ENCODE data around the gene ALCAM. TPM values are rescaled to one million over a fixed set of nuclear protein-coding genes. Genes with fewer than 3 reads are reported as not detected.

ALCAM gene
- total RNA-seq, 2 donors from 2014 or later, result 3.3 to 16.5 TPM

GRCh38 chr3:105518806-105519418 is 152.2 kb downstream of the ALCAM start:
- TF ChIP-seq CTCF (IDR thresholded peaks at IDR 0.05), result peak; percentile 54 to 76
- H3K36me3 ChIP-seq, result no peaks in the 10 kb centered on the region
- H3K4me3 ChIP-seq, result no peak overlapping the region
- H3K27me3 ChIP-seq, result no peaks in the 10 kb centered on the region
- DNase-seq (ENCODE audit: low spot score), result no peak
- no peak overlapping the region for H3K27ac ChIP-seq
- no peaks in the 10 kb centered on the region for H3K9me3 ChIP-seq
- H3K4me1 ChIP-seq, result no peaks in the 10 kb centered on the region

GRCh38 chr3:105521770-105522169 is 155.1 kb downstream of the ALCAM start:
- no peak overlapping the region for H3K27ac ChIP-seq

GRCh38 chr3:105523501-105523900 is 156.8 kb downstream of the ALCAM start:
- H3K27ac ChIP-seq, result no peak overlapping the region
- no peaks in the 10 kb centered on the region for H3K27me3 ChIP-seq
- H3K4me1 ChIP-seq, result no peaks in the 10 kb centered on the region
- DNase-seq (ENCODE audit: low spot score), result no peak
- H3K4me3 ChIP-seq, result no peak overlapping the region
- no peaks in the 10 kb centered on the region for H3K9me3 ChIP-seq
- TF ChIP-seq CTCF (IDR thresholded peaks at IDR 0.05), result no peak
- H3K36me3 ChIP-seq, result no peaks in the 10 kb centered on the region

More at GRCh38 chr3:105521770-105522169, 155.1 kb downstream of the ALCAM start:
- Histone ChIP-seq H3K9me3 (no peaks in the 10 kb centered on the region), H3K36me3 (no peaks in the 10 kb centered on the region), H3K4me1 (no peaks in the 10 kb centered on the region), H3K4me3 (no peak overlapping the region), H3K27me3 (no peaks in the 10 kb centered on the region)
- no peak for TF ChIP-seq CTCF (IDR thresholded peaks at IDR 0.05)
- no peak for DNase-seq (ENCODE audit: low spot score)

GRCh38 chr3:105525531-105525930 is 158.8 kb downstream of the ALCAM start:
- no peak overlapping the region for H3K4me3 ChIP-seq
- TF ChIP-seq CTCF (IDR thresholded peaks at IDR 0.05), result no peak
- H3K4me1 ChIP-seq, result no peaks in the 10 kb centered on the region
- DNase-seq (ENCODE audit: low spot score), result no peak
- no peaks in the 10 kb centered on the region for H3K27me3 ChIP-seq
- no peak overlapping the region for H3K27ac ChIP-seq
- no peaks in the 10 kb centered on the region for H3K9me3 ChIP-seq
- no peaks in the 10 kb centered on the region for H3K36me3 ChIP-seq

- Histone ChIP-seq H3K4me1 (no peaks in the 10 kb centered on the region), H3K36me3 (no peaks in the 10 kb centered on the region), H3K4me3 (no peak overlapping the region), H3K27ac (no peak overlapping the region), H3K9me3 (no peaks in the 10 kb centered on the region), H3K27me3 (no peaks in the 10 kb centered on the region)
- TF ChIP-seq CTCF (IDR thresholded peaks at IDR 0.05), result no peak
- no peak for DNase-seq (ENCODE audit: low spot score)
Observed at GRCh38 chr3:105526360-105527111, 159.8 kb downstream of the ALCAM start.
